HEK293 (cell line): ENCODE data around the gene ANO7.

Experiments
- CTCF ChIA-PET: fragments of 350-600 bp; formaldehyde crosslinking; extraction: SDS; loops from one replicate; lab custom pipeline; 2021; ENCODE audit warnings: antibody characterized with exemption; lab: Yijun Ruan, JAX
- POLR2A ChIA-PET: fragments of 300-600 bp; formaldehyde crosslinking; extraction: SDS; loops from one replicate; lab custom pipeline; 2020; ENCODE audit warnings: antibody characterized with exemption, inconsistent platforms; lab: Yijun Ruan, JAX
- H3K27ac ChIP-seq: fragments of 200-500 bp; sonication (Bioruptor generic); 2 replicates; pipeline ENCODE4 v1.5.1; 2014; ENCODE audit warnings: low read depth, low read length, control low read depth, inconsistent platforms; ENCODE audit errors: extremely low read depth
- H3K36me3 ChIP-seq, 2 experiments: fragments of 200-500 bp in 1 of 2; sonication (Bioruptor generic) in 1 of 2; 1 replicate in 1 of 2; 2 replicates in 1 of 2; pipeline ENCODE4 v1.5.1; 2014 to 2017; ENCODE audit warnings: inconsistent platforms in 2 of 2, low read length in 2 of 2; ENCODE audit not compliant: control insufficient read depth in 2 of 2, insufficient read depth in 1 of 2
- H3K4me1 ChIP-seq: fragments of 200-500 bp; sonication (Bioruptor generic); 2 replicates; pipeline ENCODE4 v1.5.1; 2014; ENCODE audit warnings: mild to moderate bottlenecking, low read length, inconsistent platforms; ENCODE audit not compliant: control insufficient read depth, insufficient read depth
- H3K4me3 ChIP-seq: 2 replicates; pipeline ENCODE4 v1.5.1; 2011; ENCODE audit warnings: low read depth, mild to moderate bottlenecking, control low read depth, low read length, moderate library complexity
- H3K9me3 ChIP-seq: fragments of 200-500 bp; sonication (Bioruptor generic); 2 replicates; pipeline ENCODE4 v1.5.1; 2014; ENCODE audit warnings: low read depth, low read length, inconsistent platforms; ENCODE audit not compliant: control insufficient read depth, insufficient read depth
- MZF1 ChIP-seq: fragments of 450-650 bp; formaldehyde crosslinking; IDR thresholded peaks from 2 replicates; pipeline ENCODE4 v1.5.1; 2017; ENCODE audit warnings: missing biosample characterization, missing genetic modification characterization, borderline replicate concordance
- REPIN1 ChIP-seq: fragments of 450-650 bp; formaldehyde crosslinking; IDR thresholded peaks from 2 replicates; pipeline ENCODE4 v1.5.1; 2017; ENCODE audit warnings: missing biosample characterization, missing genetic modification characterization, low read depth
- SCRT2 ChIP-seq: fragments of 450-650 bp; formaldehyde crosslinking; IDR thresholded peaks from 2 replicates; pipeline ENCODE4 v1.5.1; 2016; ENCODE audit warnings: missing biosample characterization, missing genetic modification characterization
- ZBTB8A ChIP-seq: fragments of 450-650 bp; formaldehyde crosslinking; IDR thresholded peaks from 2 replicates; pipeline ENCODE4 v1.5.1; 2016; ENCODE audit warnings: missing biosample characterization, missing genetic modification characterization
- ZIC2 ChIP-seq: fragments of 450-650 bp; formaldehyde crosslinking; IDR thresholded peaks from 2 replicates; pipeline ENCODE4 v1.5.1; 2016; ENCODE audit warnings: missing biosample characterization, missing genetic modification characterization
- ZNF335 ChIP-seq: fragments of 450-650 bp; formaldehyde crosslinking; conservative IDR thresholded peaks from 2 replicates; pipeline ENCODE4 v1.5.1; 2016; ENCODE audit warnings: missing biosample characterization, missing genetic modification characterization
- ZNF433 ChIP-seq: fragments of 450-650 bp; formaldehyde crosslinking; IDR thresholded peaks from 2 replicates; pipeline ENCODE4 v1.5.1; 2016; ENCODE audit warnings: missing biosample characterization, missing genetic modification characterization, low read depth
- ZNF585B ChIP-seq: fragments of 450-650 bp; formaldehyde crosslinking; IDR thresholded peaks from 2 replicates; pipeline ENCODE4 v1.5.1; 2016; ENCODE audit warnings: missing biosample characterization, missing genetic modification characterization
- ZNF624 ChIP-seq: fragments of 450-650 bp; formaldehyde crosslinking; IDR thresholded peaks from 2 replicates; pipeline ENCODE4 v1.5.1; 2017; ENCODE audit warnings: missing biosample characterization, missing genetic modification characterization
- ZNF664 ChIP-seq: fragments of 450-650 bp; formaldehyde crosslinking; IDR thresholded peaks from 2 replicates; pipeline ENCODE4 v1.5.1; 2016; ENCODE audit warnings: missing biosample characterization, missing genetic modification characterization
- TF ChIP-seq, protein P1 (sequence below): fragments of 450-650 bp; formaldehyde crosslinking; IDR thresholded peaks from 2 replicates; pipeline ENCODE4 v1.5.1; 2016; ENCODE audit warnings: missing biosample characterization, missing genetic modification characterization
- TF ChIP-seq, protein P2 (sequence below): fragments of 450-650 bp; formaldehyde crosslinking; IDR thresholded peaks from 2 replicates; pipeline ENCODE4 v1.5.1; 2016; ENCODE audit warnings: missing biosample characterization, missing genetic modification characterization
- TF ChIP-seq, protein P3 (sequence below): fragments of 450-650 bp; formaldehyde crosslinking; IDR thresholded peaks from 2 replicates; pipeline ENCODE4 v1.5.1; 2016; ENCODE audit warnings: missing biosample characterization, missing genetic modification characterization
- TF ChIP-seq, protein P4 (sequence below): fragments of 450-650 bp; formaldehyde crosslinking; IDR thresholded peaks from 2 replicates; pipeline ENCODE4 v1.5.1; 2016; ENCODE audit warnings: missing biosample characterization, missing genetic modification characterization, low read depth

The ANO7 gene

DNA sequence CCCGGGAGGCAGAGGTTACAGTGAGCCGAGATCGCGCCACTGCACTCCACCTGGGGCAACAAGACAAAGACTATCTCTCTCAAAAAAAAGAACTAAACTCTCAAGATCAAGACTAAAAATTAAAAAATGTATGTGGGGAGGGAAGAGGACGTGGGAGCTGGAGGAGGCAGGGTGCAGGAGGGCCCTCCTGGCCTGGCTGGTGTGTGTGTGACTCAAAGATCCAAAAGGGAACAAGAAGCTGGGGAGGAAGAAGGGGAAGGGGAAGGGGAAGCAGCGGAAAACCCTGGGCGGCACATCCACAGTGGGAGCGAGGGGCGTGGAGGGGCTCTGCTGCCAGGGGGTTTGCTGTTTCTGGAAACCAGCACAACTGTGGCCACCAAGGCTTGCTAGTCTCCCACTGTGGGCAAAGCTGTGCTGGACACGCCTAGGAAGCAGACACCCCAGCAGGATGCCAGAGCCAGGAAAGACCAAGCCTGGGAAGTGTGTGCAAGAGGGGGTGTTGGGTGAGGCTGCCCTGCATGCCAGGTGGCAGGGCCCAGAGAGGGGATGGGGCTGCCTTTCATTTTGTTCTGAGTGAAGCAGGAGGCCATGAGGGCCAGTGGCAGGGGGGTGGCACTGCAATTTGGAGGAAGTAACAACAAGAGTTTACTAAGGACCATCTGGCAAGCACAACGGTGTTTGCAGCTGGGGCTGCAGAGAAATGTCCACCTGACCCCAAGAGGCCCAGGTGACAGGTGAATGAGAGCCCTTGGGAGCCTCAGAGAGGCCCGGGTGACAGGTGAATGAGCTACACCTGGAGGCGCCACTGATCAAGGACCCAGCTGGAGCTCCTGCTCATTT lies 44.5 kb downstream of the ANO7 start:
- POLR2A ChIA-PET: no interaction called here
- H3K27ac ChIP-seq: no peak overlapping the region
- peak; percentile 92 for TF ChIP-seq ZIC2 (tag by site-specific recombination)
- no peak for TF ChIP-seq SCRT2 (tag by site-specific recombination)
- CTCF ChIA-PET: interaction anchor here (1.1 kb wide), 2 partner anchors 14 to 82 kb away, joined by 3 to 4 read pairs; partner anchors contain the start of gene HDLBP
- H3K4me3 ChIP-seq: no peak overlapping the region
- H3K36me3 ChIP-seq: peaks cover 11 to 100% of the 10 kb centered on the region in 2 experiments; a peak in 2 of 3 replicates
- H3K4me1 ChIP-seq: no peaks in the 10 kb centered on the region
- H3K9me3 ChIP-seq: no peaks in the 10 kb centered on the region

DNA sequence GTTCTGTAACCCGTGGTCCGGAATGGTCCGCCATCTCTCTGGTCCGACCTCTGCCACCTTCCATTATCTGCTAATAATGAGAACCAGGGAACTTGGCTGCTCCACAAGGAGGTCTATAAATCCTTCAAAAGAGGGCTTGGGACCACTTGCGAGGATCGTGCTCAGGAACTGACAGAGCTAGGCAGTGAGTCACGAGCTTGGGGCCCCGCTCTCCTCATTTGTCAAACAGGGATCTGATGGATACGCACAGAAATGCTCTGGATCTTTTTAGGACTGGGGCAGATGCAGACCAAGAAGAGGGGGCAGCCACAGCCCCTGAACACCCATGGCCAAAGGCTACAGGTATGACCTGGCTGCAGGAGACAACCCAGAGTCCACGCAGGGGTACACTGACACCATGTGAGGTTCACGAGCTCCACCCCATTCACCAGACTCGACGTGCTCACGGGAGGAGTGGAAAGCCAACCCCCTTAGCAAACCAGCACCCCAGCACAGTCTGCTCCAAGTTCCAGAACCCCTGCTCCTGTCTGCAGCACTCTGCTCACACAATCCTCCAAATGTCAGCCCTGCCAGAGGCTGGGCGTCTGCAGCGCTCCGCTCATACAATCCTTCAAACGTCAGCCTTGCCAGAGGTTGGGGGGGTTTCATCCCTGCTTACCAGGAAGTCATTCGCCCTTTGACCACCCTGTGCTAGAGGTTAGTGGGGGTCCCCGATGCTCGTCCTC lies 45.8 kb downstream of the ANO7 start:
- ChIA-PET CTCF (no interaction called here), POLR2A (no interaction called here)
- H3K4me1 ChIP-seq: no peaks in the 10 kb centered on the region
- no peak overlapping the region for H3K4me3 ChIP-seq
- no peaks in the 10 kb centered on the region for H3K9me3 ChIP-seq
- TF ChIP-seq ZNF433 (no peak), MZF1 (tag by site-specific recombination) (no peak), REPIN1 (no peak), ZNF585B (tag by site-specific recombination) (no peak), ZNF664 (tag by site-specific recombination) (no peak), ZBTB8A (no peak), ZNF624 (tag by site-specific recombination) (no peak), ZNF335 (tag by site-specific recombination) (no peak)
- TF ChIP-seq, protein P1, sequence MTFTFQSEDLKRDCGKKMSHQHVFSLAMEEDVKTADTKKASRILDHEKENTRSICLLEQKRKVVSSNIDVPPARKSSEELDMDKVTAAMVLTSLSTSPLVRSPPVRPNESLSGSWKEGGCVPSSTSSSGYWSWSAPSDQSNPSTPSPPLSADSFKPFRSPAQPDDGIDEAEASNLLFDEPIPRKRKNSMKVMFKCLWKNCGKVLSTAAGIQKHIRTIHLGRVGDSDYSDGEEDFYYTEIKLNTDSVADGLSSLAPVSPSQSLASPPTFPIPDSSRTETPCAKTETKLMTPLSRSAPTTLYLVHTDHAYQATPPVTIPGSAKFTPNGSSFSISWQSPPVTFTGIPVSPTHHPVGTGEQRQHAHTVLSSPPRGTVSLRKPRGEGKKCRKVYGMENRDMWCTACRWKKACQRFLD (tag by site-specific recombination): no peak
- TF ChIP-seq, protein P2, sequence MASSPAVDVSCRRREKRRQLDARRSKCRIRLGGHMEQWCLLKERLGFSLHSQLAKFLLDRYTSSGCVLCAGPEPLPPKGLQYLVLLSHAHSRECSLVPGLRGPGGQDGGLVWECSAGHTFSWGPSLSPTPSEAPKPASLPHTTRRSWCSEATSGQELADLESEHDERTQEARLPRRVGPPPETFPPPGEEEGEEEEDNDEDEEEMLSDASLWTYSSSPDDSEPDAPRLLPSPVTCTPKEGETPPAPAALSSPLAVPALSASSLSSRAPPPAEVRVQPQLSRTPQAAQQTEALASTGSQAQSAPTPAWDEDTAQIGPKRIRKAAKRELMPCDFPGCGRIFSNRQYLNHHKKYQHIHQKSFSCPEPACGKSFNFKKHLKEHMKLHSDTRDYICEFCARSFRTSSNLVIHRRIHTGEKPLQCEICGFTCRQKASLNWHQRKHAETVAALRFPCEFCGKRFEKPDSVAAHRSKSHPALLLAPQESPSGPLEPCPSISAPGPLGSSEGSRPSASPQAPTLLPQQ: no peak
- TF ChIP-seq, protein P3, sequence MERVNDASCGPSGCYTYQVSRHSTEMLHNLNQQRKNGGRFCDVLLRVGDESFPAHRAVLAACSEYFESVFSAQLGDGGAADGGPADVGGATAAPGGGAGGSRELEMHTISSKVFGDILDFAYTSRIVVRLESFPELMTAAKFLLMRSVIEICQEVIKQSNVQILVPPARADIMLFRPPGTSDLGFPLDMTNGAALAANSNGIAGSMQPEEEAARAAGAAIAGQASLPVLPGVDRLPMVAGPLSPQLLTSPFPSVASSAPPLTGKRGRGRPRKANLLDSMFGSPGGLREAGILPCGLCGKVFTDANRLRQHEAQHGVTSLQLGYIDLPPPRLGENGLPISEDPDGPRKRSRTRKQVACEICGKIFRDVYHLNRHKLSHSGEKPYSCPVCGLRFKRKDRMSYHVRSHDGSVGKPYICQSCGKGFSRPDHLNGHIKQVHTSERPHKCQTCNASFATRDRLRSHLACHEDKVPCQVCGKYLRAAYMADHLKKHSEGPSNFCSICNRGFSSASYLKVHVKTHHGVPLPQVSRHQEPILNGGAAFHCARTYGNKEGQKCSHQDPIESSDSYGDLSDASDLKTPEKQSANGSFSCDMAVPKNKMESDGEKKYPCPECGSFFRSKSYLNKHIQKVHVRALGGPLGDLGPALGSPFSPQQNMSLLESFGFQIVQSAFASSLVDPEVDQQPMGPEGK (tag by site-specific recombination): no peak
- TF ChIP-seq, protein P4, sequence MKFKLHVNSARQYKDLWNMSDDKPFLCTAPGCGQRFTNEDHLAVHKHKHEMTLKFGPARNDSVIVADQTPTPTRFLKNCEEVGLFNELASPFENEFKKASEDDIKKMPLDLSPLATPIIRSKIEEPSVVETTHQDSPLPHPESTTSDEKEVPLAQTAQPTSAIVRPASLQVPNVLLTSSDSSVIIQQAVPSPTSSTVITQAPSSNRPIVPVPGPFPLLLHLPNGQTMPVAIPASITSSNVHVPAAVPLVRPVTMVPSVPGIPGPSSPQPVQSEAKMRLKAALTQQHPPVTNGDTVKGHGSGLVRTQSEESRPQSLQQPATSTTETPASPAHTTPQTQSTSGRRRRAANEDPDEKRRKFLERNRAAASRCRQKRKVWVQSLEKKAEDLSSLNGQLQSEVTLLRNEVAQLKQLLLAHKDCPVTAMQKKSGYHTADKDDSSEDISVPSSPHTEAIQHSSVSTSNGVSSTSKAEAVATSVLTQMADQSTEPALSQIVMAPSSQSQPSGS: no peak
- H3K27ac ChIP-seq: no peak overlapping the region
- peaks cover 11 to 100% of the 10 kb centered on the region in 2 experiments; a peak in 2 of 3 replicates for H3K36me3 ChIP-seq
